ENCODE results near the gene STX18. TPM values are rescaled to one million over a fixed set of nuclear protein-coding genes. Genes with fewer than 3 reads are reported as not detected.
A peak's percentile ranks its signal among the peaks of the same experiment; 100 is the strongest.

STX18 gene
- total and polyA plus RNA-seq, 2 experiments from 2014 or later = 15.9 to 18.1 TPM

DNA sequence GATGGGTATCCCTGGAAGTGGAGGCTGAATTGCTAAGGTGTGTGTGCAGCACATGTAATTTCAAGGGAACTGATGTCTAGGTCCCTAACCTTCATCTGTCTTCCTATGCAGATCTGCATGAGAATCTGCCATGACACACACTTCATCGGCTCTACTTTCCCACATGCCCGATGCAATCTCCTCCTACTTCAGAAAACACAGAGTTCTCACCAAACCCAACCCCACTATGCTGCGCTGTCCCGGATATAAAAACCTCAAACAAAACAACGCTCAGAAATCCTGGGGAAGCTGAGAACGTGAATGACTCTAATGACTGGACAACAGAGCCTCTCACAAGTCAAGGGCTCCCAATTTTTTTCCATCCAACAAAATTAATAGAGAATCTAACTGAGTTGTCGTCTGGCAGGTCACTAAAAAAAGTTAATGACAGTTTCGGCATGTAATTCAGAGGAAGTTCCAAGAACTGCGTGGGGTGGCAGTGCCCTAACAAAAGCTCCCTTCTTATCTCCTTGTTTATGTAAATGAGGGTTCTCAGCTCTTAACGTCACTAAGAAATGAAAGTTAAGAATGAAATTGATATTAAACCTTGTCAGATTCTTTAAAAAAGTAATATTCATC lies 39.0 kb downstream of the STX18 start:
- Mint-ChIP-seq H3K36me3 (ENCODE audit: low read depth) (no peaks in the 10 kb centered on the region), H3K4me1 (peaks cover 13% of the 10 kb centered on the region), H3K4me3 (no peak overlapping the region), H3K9me3 (no peaks in the 10 kb centered on the region), H3K27me3 (ENCODE audit: insufficient read depth, low read depth, poor library complexity) (peaks cover 2% of the 10 kb centered on the region), H3K27ac (no peak overlapping the region)
- Histone ChIP-seq H2AFZ (no peak overlapping the region), H3K4me1 (ENCODE audit: insufficient read depth) (peaks cover 10% of the 10 kb centered on the region; the same call in 1 of the 2 replicates), H3K4me3 (no peak overlapping the region), H3K9me2 (ENCODE audit: insufficient read depth) (no peaks in the 10 kb centered on the region), H3K4me2 (0 out of 2 replicates have a peak overlapping the region, but pooled peaks have one; percentile 5), H3K79me2 (replicated peaks; ENCODE audit: insufficient read depth) (no peaks in the 10 kb centered on the region; the same call in 1 of the 2 replicates), H3K27me3 (ENCODE audit: insufficient read depth) (peaks cover 12% of the 10 kb centered on the region; the same call in 1 of the 2 replicates), H3K27ac (ENCODE audit: low read depth) (no peak overlapping the region), H3K36me3 (ENCODE audit: insufficient read depth) (no peaks in the 10 kb centered on the region), H4K20me1 (replicated peaks; ENCODE audit: insufficient read depth) (peaks cover 17% of the 10 kb centered on the region), H3F3A (replicated peaks; ENCODE audit: low read depth) (no peaks in the 10 kb centered on the region)
- TF ChIP-seq JUNB (IDR thresholded peaks at IDR 0.05; ENCODE audit: unreplicated experiment) (no peak), POLR2AphosphoS5 (IDR thresholded peaks at IDR 0.05; ENCODE audit: low read depth) (no peak), EZH2phosphoT487 (IDR thresholded peaks at IDR 0.05; ENCODE audit: unreplicated experiment) (no peak)
- TF ChIP-seq, protein P1, sequence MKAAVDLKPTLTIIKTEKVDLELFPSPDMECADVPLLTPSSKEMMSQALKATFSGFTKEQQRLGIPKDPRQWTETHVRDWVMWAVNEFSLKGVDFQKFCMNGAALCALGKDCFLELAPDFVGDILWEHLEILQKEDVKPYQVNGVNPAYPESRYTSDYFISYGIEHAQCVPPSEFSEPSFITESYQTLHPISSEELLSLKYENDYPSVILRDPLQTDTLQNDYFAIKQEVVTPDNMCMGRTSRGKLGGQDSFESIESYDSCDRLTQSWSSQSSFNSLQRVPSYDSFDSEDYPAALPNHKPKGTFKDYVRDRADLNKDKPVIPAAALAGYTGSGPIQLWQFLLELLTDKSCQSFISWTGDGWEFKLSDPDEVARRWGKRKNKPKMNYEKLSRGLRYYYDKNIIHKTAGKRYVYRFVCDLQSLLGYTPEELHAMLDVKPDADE (IDR thresholded peaks at IDR 0.05) = no peak
- TF ChIP-seq, protein P2, sequence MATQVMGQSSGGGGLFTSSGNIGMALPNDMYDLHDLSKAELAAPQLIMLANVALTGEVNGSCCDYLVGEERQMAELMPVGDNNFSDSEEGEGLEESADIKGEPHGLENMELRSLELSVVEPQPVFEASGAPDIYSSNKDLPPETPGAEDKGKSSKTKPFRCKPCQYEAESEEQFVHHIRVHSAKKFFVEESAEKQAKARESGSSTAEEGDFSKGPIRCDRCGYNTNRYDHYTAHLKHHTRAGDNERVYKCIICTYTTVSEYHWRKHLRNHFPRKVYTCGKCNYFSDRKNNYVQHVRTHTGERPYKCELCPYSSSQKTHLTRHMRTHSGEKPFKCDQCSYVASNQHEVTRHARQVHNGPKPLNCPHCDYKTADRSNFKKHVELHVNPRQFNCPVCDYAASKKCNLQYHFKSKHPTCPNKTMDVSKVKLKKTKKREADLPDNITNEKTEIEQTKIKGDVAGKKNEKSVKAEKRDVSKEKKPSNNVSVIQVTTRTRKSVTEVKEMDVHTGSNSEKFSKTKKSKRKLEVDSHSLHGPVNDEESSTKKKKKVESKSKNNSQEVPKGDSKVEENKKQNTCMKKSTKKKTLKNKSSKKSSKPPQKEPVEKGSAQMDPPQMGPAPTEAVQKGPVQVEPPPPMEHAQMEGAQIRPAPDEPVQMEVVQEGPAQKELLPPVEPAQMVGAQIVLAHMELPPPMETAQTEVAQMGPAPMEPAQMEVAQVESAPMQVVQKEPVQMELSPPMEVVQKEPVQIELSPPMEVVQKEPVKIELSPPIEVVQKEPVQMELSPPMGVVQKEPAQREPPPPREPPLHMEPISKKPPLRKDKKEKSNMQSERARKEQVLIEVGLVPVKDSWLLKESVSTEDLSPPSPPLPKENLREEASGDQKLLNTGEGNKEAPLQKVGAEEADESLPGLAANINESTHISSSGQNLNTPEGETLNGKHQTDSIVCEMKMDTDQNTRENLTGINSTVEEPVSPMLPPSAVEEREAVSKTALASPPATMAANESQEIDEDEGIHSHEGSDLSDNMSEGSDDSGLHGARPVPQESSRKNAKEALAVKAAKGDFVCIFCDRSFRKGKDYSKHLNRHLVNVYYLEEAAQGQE (IDR thresholded peaks at IDR 0.05; ENCODE audit: unreplicated experiment) = no peak
- no peak for DNase-seq (ENCODE audit: low spot score)
- ATAC-seq = peak; percentile 31; the same call in 2 of the 3 replicates

- H3K9me2 ChIP-seq (ENCODE audit: insufficient read depth) = no peaks in the 10 kb centered on the region
- H4K20me1 ChIP-seq (replicated peaks; ENCODE audit: insufficient read depth) = peaks cover 17% of the 10 kb centered on the region
- H3K36me3 ChIP-seq (ENCODE audit: insufficient read depth) = no peaks in the 10 kb centered on the region
- H3K27me3 ChIP-seq (ENCODE audit: insufficient read depth) = peaks cover 12% of the 10 kb centered on the region; the same call in 1 of the 2 replicates
- H3K4me3 ChIP-seq = no peak overlapping the region
- no peak overlapping the region for H3K27ac ChIP-seq (ENCODE audit: low read depth)
- no peaks in the 10 kb centered on the region; the same call in 1 of the 2 replicates for H3K79me2 ChIP-seq (replicated peaks; ENCODE audit: insufficient read depth)
- Mint-ChIP-seq H3K4me1 (peaks cover 17% of the 10 kb centered on the region), H3K27ac (no peak overlapping the region), H3K9me3 (no peaks in the 10 kb centered on the region), H3K27me3 (ENCODE audit: insufficient read depth, low read depth, poor library complexity) (peaks cover 2% of the 10 kb centered on the region), H3K4me3 (no peak overlapping the region), H3K36me3 (ENCODE audit: low read depth) (no peaks in the 10 kb centered on the region)
- H3F3A ChIP-seq (replicated peaks; ENCODE audit: low read depth) = no peaks in the 10 kb centered on the region
- no peak overlapping the region for H3K4me2 ChIP-seq
- no peak for ATAC-seq
- peaks cover 12% of the 10 kb centered on the region for H3K4me1 ChIP-seq (ENCODE audit: insufficient read depth)
- no peak overlapping the region for H2AFZ ChIP-seq
- no peak for DNase-seq (ENCODE audit: low spot score)
- TF ChIP-seq STAT1 (IDR thresholded peaks at IDR 0.05; ENCODE audit: unreplicated experiment) = no peak
- no peak for TF ChIP-seq ZNF331 (CRISPR knock-in tag; IDR thresholded peaks at IDR 0.05; ENCODE audit: low read depth)
- no peak for TF ChIP-seq POLR2AphosphoS5 (IDR thresholded peaks at IDR 0.05; ENCODE audit: low read depth)
- no peak for TF ChIP-seq NANOG (IDR thresholded peaks at IDR 0.05; ENCODE audit: borderline replicate concordance)
- TF ChIP-seq, protein P2 (IDR thresholded peaks at IDR 0.05; ENCODE audit: unreplicated experiment) = no peak
- no peak for TF ChIP-seq EZH2phosphoT487 (IDR thresholded peaks at IDR 0.05; ENCODE audit: unreplicated experiment)
- TF ChIP-seq, protein P1 (IDR thresholded peaks at IDR 0.05) = no peak
- no peak for TF ChIP-seq JUNB (IDR thresholded peaks at IDR 0.05; ENCODE audit: unreplicated experiment)
- TF ChIP-seq, protein P3, sequence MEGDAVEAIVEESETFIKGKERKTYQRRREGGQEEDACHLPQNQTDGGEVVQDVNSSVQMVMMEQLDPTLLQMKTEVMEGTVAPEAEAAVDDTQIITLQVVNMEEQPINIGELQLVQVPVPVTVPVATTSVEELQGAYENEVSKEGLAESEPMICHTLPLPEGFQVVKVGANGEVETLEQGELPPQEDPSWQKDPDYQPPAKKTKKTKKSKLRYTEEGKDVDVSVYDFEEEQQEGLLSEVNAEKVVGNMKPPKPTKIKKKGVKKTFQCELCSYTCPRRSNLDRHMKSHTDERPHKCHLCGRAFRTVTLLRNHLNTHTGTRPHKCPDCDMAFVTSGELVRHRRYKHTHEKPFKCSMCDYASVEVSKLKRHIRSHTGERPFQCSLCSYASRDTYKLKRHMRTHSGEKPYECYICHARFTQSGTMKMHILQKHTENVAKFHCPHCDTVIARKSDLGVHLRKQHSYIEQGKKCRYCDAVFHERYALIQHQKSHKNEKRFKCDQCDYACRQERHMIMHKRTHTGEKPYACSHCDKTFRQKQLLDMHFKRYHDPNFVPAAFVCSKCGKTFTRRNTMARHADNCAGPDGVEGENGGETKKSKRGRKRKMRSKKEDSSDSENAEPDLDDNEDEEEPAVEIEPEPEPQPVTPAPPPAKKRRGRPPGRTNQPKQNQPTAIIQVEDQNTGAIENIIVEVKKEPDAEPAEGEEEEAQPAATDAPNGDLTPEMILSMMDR (conservative IDR thresholded peaks at IDR 0.05; ENCODE audit: low read depth in 2 of 2) = no peak
- TF ChIP-seq ZNF114 (CRISPR knock-in tag; IDR thresholded peaks at IDR 0.05) = no peak
- no peak for TF ChIP-seq CREB1 (CRISPR knock-in tag; IDR thresholded peaks at IDR 0.05; ENCODE audit: low read depth)
- no peak for TF ChIP-seq EZH2 (IDR thresholded peaks at IDR 0.05; ENCODE audit: low read depth, unreplicated experiment)
Measured at GRCh38 chr4:4501679-4502078, 40.2 kb downstream of the STX18 start.
